ENCODE measurements around the gene ASF1A. TPM values are rescaled to one million over a fixed set of nuclear protein-coding genes. Genes with fewer than 3 reads are reported as not detected.

The ASF1A gene
- total and polyA plus RNA-seq, 2 of the 13 experiments (the other 11 are each of a cell fraction or from before 2014, with no cell fraction given): 14.5 to 49.9 TPM

DNA sequence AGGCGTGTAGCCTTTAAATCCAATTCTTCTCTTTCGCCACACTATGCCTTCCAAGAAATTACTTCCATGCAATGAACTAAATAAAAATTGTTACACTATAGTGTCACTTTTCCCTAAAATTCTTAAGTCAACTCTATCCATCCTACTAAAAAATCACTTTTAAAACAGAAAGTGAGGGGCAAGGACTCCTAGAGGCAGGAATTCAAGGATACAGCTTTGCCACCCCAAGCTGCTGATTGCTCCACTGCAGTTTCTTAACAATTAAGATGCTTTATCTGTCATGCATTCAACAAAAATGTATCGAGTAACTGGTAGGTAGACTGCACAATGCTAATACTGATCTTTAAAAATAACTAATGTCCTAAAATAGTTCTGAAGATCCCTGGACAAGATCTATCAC, 36.7 kb downstream of the ASF1A start:
- ChIA-PET POLR2A (no interaction called here), CTCF (ENCODE audit: low intra/inter-chr PET ratio, low total read pairs) (no interaction called here)
- intact Hi-C loops (cut with micrococcal nuclease; ENCODE audit: unreplicated experiment) (loop anchor here (10.0 kb wide), 1 partner anchor 1074 kb away; no protein-coding TSS in a partner anchor), in situ Hi-C loops (cut with HindIII; ENCODE audit: extremely low pct_ligation_motif_present, low pct_unique_long_range_greater_than_20kb) (no loop called here)
- H4K20me1 ChIP-seq (ENCODE audit: insufficient read depth, low read length): no peaks in the 10 kb centered on the region; the same call in 1 of the 2 replicates
- H3K79me2 ChIP-seq (ENCODE audit: insufficient read depth, low read length): peaks cover 15% of the 10 kb centered on the region
- peaks cover 18% of the 10 kb centered on the region for H3K4me1 ChIP-seq (ENCODE audit: insufficient read depth, low read length)
- H2AFZ ChIP-seq (ENCODE audit: low read length): no peak overlapping the region
- peaks cover 3 to 22% of the 10 kb centered on the region in 2 experiments; a peak in 3 of 5 replicates for H3K36me3 ChIP-seq (replicated peaks in 1 of 2; ENCODE audit: control insufficient read depth in 1 of 2, insufficient read depth in 2 of 2, low read length in 2 of 2)
- DNase-seq (ENCODE audit: low spot score) (no peak), FAIRE-seq (no peak), ATAC-seq (no peak)
- 97% methylated on average over 3 of the region's 3 CpGs for WGBS (ENCODE audit: low lambda C conversion rate)
- H3K27ac ChIP-seq (ENCODE audit: extremely low read length, insufficient read depth, low read length): no peak overlapping the region
- no peak overlapping the region for H3K4me2 ChIP-seq (ENCODE audit: low read depth, low read length)
- TF ChIP-seq FOSL2 (CRISPR knock-in tag; IDR thresholded peaks at IDR 0.05): no peak
- TF ChIP-seq ZNF850 (CRISPR knock-in tag; conservative IDR thresholded peaks at IDR 0.05): no peak
- TF ChIP-seq TEAD3 (CRISPR knock-in tag; optimal IDR thresholded peaks at IDR 0.05; ENCODE audit: borderline replicate concordance): peak; percentile 64
- TF ChIP-seq RBM39 (IDR thresholded peaks at IDR 0.05; ENCODE audit: low read depth, low read length, poor library complexity, severe bottlenecking): no peak
- TF ChIP-seq THYN1 (CRISPR knock-in tag; IDR thresholded peaks at IDR 0.05; ENCODE audit: borderline replicate concordance, low read depth): no peak
- TF ChIP-seq KLF16 (CRISPR knock-in tag; IDR thresholded peaks at IDR 0.05): no peak
- H3K9ac ChIP-seq (ENCODE audit: insufficient read depth, low read depth, low read length): no peak overlapping the region
- no peaks in the 10 kb centered on the region; a peak in 1 of 5 replicates for H3K27me3 ChIP-seq (ENCODE audit: control insufficient read depth in 1 of 2, insufficient read depth in 2 of 2, low read length in 2 of 2)
- no TSS peak for BruUV-seq (replicated peaks)
- H3K9me3 ChIP-seq (ENCODE audit: low read length): no peaks in the 10 kb centered on the region
- no peak overlapping the region for H3K4me3 ChIP-seq (replicated peaks in 1 of 3; ENCODE audit: insufficient read depth in 1 of 3, low read depth in 2 of 3, low read length in 3 of 3)

DNA sequence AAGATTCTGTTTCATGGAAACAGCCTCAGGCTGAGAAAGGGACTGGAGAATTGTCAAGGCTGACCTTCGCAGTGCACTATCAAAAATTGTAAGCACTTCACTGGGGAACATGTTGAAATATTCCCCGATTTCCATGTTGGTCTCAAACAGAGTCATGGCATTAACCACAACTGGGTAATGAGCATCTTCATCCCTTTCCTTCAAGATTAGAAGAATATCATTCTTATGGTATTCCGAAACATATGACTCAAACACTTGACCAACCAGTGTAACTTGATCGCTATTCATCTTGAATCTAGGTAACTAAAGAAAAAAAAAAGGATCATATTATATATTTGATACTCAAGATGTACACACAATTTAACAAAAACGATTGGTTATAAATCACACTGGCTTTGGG, 37.5 kb downstream of the ASF1A start:
- FAIRE-seq (no peak), DNase-seq (ENCODE audit: low spot score) (no peak), ATAC-seq (no peak)
- POLR2A ChIA-PET: no interaction called here
- Histone ChIP-seq H3K4me2 (ENCODE audit: low read depth, low read length) (no peak overlapping the region), H3K4me1 (ENCODE audit: insufficient read depth, low read length) (peaks cover 26% of the 10 kb centered on the region), H2AFZ (ENCODE audit: low read length) (no peak overlapping the region), H3K27me3 (ENCODE audit: control insufficient read depth in 1 of 2, insufficient read depth in 2 of 2, low read length in 2 of 2) (no peaks in the 10 kb centered on the region; a peak in 1 of 5 replicates), H3K4me3 (replicated peaks in 1 of 3; ENCODE audit: insufficient read depth in 1 of 3, low read depth in 2 of 3, low read length in 3 of 3) (no peak overlapping the region), H3K79me2 (ENCODE audit: insufficient read depth, low read length) (peaks cover 20% of the 10 kb centered on the region), H4K20me1 (ENCODE audit: insufficient read depth, low read length) (no peaks in the 10 kb centered on the region; the same call in 1 of the 2 replicates), H3K27ac (ENCODE audit: extremely low read length, insufficient read depth, low read length) (no peak overlapping the region), H3K9me3 (ENCODE audit: low read length) (no peaks in the 10 kb centered on the region), H3K36me3 (replicated peaks in 1 of 2; ENCODE audit: control insufficient read depth in 1 of 2, insufficient read depth in 2 of 2, low read length in 2 of 2) (peaks cover 3 to 22% of the 10 kb centered on the region in 2 experiments; a peak in 3 of 5 replicates), H3K9ac (ENCODE audit: insufficient read depth, low read depth, low read length) (no peak overlapping the region)
- in situ Hi-C loops (cut with HindIII; ENCODE audit: extremely low pct_ligation_motif_present, low pct_unique_long_range_greater_than_20kb) (no loop called here), intact Hi-C loops (cut with micrococcal nuclease; ENCODE audit: unreplicated experiment) (loop anchor here (10.0 kb wide), 1 partner anchor 1073 kb away; no protein-coding TSS in a partner anchor)
- CTCF ChIA-PET (ENCODE audit: low intra/inter-chr PET ratio, low total read pairs): no interaction called here
- 89% methylated on average over 5 of the region's 5 CpGs for WGBS (ENCODE audit: low lambda C conversion rate)
- BruUV-seq (replicated peaks): no TSS peak
- TF ChIP-seq, protein P1, sequence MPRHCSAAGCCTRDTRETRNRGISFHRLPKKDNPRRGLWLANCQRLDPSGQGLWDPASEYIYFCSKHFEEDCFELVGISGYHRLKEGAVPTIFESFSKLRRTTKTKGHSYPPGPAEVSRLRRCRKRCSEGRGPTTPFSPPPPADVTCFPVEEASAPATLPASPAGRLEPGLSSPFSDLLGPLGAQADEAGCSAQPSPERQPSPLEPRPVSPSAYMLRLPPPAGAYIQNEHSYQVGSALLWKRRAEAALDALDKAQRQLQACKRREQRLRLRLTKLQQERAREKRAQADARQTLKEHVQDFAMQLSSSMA (CRISPR knock-in tag; IDR thresholded peaks at IDR 0.05): no peak
- TF ChIP-seq, protein P2, sequence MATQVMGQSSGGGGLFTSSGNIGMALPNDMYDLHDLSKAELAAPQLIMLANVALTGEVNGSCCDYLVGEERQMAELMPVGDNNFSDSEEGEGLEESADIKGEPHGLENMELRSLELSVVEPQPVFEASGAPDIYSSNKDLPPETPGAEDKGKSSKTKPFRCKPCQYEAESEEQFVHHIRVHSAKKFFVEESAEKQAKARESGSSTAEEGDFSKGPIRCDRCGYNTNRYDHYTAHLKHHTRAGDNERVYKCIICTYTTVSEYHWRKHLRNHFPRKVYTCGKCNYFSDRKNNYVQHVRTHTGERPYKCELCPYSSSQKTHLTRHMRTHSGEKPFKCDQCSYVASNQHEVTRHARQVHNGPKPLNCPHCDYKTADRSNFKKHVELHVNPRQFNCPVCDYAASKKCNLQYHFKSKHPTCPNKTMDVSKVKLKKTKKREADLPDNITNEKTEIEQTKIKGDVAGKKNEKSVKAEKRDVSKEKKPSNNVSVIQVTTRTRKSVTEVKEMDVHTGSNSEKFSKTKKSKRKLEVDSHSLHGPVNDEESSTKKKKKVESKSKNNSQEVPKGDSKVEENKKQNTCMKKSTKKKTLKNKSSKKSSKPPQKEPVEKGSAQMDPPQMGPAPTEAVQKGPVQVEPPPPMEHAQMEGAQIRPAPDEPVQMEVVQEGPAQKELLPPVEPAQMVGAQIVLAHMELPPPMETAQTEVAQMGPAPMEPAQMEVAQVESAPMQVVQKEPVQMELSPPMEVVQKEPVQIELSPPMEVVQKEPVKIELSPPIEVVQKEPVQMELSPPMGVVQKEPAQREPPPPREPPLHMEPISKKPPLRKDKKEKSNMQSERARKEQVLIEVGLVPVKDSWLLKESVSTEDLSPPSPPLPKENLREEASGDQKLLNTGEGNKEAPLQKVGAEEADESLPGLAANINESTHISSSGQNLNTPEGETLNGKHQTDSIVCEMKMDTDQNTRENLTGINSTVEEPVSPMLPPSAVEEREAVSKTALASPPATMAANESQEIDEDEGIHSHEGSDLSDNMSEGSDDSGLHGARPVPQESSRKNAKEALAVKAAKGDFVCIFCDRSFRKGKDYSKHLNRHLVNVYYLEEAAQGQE (IDR thresholded peaks at IDR 0.05; ENCODE audit: borderline replicate concordance in 1 of 2, low read depth in 1 of 2, low read length in 2 of 2): no peak
- TF ChIP-seq, protein P3, sequence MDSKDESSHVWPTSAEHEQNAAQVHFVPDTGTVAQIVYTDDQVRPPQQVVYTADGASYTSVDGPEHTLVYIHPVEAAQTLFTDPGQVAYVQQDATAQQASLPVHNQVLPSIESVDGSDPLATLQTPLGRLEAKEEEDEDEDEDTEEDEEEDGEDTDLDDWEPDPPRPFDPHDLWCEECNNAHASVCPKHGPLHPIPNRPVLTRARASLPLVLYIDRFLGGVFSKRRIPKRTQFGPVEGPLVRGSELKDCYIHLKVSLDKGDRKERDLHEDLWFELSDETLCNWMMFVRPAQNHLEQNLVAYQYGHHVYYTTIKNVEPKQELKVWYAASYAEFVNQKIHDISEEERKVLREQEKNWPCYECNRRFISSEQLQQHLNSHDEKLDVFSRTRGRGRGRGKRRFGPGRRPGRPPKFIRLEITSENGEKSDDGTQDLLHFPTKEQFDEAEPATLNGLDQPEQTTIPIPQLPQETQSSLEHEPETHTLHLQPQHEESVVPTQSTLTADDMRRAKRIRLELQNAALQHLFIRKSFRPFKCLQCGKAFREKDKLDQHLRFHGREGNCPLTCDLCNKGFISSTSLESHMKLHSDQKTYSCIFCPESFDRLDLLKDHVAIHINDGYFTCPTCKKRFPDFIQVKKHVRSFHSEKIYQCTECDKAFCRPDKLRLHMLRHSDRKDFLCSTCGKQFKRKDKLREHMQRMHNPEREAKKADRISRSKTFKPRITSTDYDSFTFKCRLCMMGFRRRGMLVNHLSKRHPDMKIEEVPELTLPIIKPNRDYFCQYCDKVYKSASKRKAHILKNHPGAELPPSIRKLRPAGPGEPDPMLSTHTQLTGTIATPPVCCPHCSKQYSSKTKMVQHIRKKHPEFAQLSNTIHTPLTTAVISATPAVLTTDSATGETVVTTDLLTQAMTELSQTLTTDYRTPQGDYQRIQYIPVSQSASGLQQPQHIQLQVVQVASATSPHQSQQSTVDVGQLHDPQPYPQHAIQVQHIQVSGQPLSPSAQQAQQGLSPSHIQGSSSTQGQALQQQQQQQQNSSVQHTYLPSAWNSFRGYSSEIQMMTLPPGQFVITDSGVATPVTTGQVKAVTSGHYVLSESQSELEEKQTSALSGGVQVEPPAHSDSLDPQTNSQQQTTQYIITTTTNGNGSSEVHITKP (CRISPR knock-in tag; IDR thresholded peaks at IDR 0.05; ENCODE audit: low read depth): no peak
